H9 (cell line): Measurements from ENCODE around the gene FFAR3. TPM values are rescaled to one million over a fixed set of nuclear protein-coding genes. Genes with fewer than 3 reads are reported as not detected.

ENCODE experiments used
- DNase-seq: peaks from one replicate; pipeline ENCODE4 v3.0.0-alpha.2; 2017
- H2AFZ ChIP-seq: one replicate; pipeline ENCODE4 v1.6.1; 2013; ENCODE audit warnings: mild to moderate bottlenecking, low read length, control low read depth, moderate library complexity
- H2AK5ac ChIP-seq: 2 replicates; pipeline ENCODE4 v1.6.1; 2013; ENCODE audit warnings: low read length, control low read depth, mixed read lengths; ENCODE audit not compliant: insufficient read length
- H2BK120ac ChIP-seq: one replicate; pipeline ENCODE4 v1.6.1; 2013; ENCODE audit warnings: low read depth, mild to moderate bottlenecking, low read length, control low read depth, inconsistent platforms; ENCODE audit not compliant: poor library complexity, severe bottlenecking
- H2BK12ac ChIP-seq: 2 replicates; pipeline ENCODE4 v1.6.1; 2013; ENCODE audit warnings: low read length, control low read depth, mixed read lengths, low read depth; ENCODE audit not compliant: insufficient read length
- H2BK15ac ChIP-seq: 2 replicates; pipeline ENCODE4 v1.6.1; 2013; ENCODE audit warnings: low read depth, low read length, control low read depth
- H2BK20ac ChIP-seq: one replicate; pipeline ENCODE4 v1.6.1; 2013; ENCODE audit warnings: low read depth, mild to moderate bottlenecking, low read length, control low read depth, inconsistent platforms; ENCODE audit not compliant: poor library complexity, severe bottlenecking
- H2BK5ac ChIP-seq: 2 replicates; pipeline ENCODE4 v1.6.1; 2013; ENCODE audit warnings: low read length, control low read depth, mixed read lengths; ENCODE audit not compliant: insufficient read length
- H3K14ac ChIP-seq: 2 replicates; pipeline ENCODE4 v1.6.1; 2013; ENCODE audit warnings: low read length, control low read depth; ENCODE audit not compliant: insufficient read depth
- H3K18ac ChIP-seq: 2 replicates; pipeline ENCODE4 v1.6.1; 2013; ENCODE audit warnings: low read depth, mild to moderate bottlenecking, mixed read lengths, low read length, control low read depth; ENCODE audit not compliant: insufficient read length
- H3K23ac ChIP-seq: 2 replicates; pipeline ENCODE4 v1.6.1; 2013; ENCODE audit warnings: low read length, control low read depth, mixed read lengths, low read depth; ENCODE audit not compliant: insufficient read length
- H3K23me2 ChIP-seq: 2 replicates; pipeline ENCODE4 v1.6.1; 2013; ENCODE audit warnings: low read depth, mild to moderate bottlenecking, mixed read lengths, low read length, control low read depth; ENCODE audit not compliant: insufficient read length, poor library complexity, severe bottlenecking
- H3K27ac ChIP-seq: 2 replicates; pipeline ENCODE4 v1.5.1; 2013; ENCODE audit warnings: low read length, control low read depth, mixed read lengths, low read depth; ENCODE audit not compliant: insufficient read length
- H3K27me3 ChIP-seq: 2 replicates; pipeline ENCODE4 v1.6.1; 2013; ENCODE audit warnings: low read length, control low read depth, inconsistent platforms; ENCODE audit not compliant: insufficient read depth
- H3K4ac ChIP-seq: 2 replicates; pipeline ENCODE4 v1.6.1; 2013; ENCODE audit warnings: low read depth, mild to moderate bottlenecking, control low read depth, inconsistent platforms, low read length, moderate library complexity
- H3K4me1 ChIP-seq: 2 replicates; pipeline ENCODE4 v1.6.1; 2013; ENCODE audit warnings: low read length, control low read depth, inconsistent platforms; ENCODE audit not compliant: insufficient read depth
- H3K4me2 ChIP-seq: 2 replicates; pipeline ENCODE4 v1.6.1; 2013; ENCODE audit warnings: low read length, control low read depth, mixed read lengths; ENCODE audit not compliant: insufficient read length, insufficient read depth
- H3K56ac ChIP-seq: 2 replicates; pipeline ENCODE4 v1.6.1; 2013; ENCODE audit warnings: low read depth, mild to moderate bottlenecking, mixed read lengths, low read length, control low read depth; ENCODE audit not compliant: insufficient read length
- H3K79me1 ChIP-seq: 2 replicates; pipeline ENCODE4 v1.6.1; 2013; ENCODE audit warnings: low read depth, mild to moderate bottlenecking, moderate library complexity, low read length, control low read depth, inconsistent platforms; ENCODE audit not compliant: insufficient read depth, poor library complexity, severe bottlenecking
- H3K79me2 ChIP-seq: 2 replicates; pipeline ENCODE4 v1.6.1; 2013; ENCODE audit warnings: low read length, control low read depth, inconsistent platforms; ENCODE audit not compliant: insufficient read depth
- H3K9ac ChIP-seq: 2 replicates; pipeline ENCODE4 v1.6.1; 2013; ENCODE audit warnings: low read length, control low read depth, mixed read lengths; ENCODE audit not compliant: insufficient read length; ENCODE audit errors: extremely low read depth
- H3K9me3 ChIP-seq: one replicate; pipeline ENCODE4 v1.6.1; 2013; ENCODE audit warnings: low read depth, low read length, inconsistent platforms; ENCODE audit not compliant: control insufficient read depth
- H3T11ph ChIP-seq: one replicate; pipeline ENCODE4 v1.6.1; 2013; ENCODE audit warnings: mild to moderate bottlenecking, low read length, control low read depth, inconsistent platforms
- H4K20me1 ChIP-seq: one replicate; pipeline ENCODE4 v1.6.1; 2013; ENCODE audit not compliant: control insufficient read depth, insufficient read length, insufficient read depth
- H4K5ac ChIP-seq: 2 replicates; pipeline ENCODE4 v1.6.1; 2013; ENCODE audit warnings: low read depth, mild to moderate bottlenecking, mixed read lengths, low read length, control low read depth; ENCODE audit not compliant: insufficient read length
- H4K8ac ChIP-seq: replicated peaks from 2 replicates; pipeline ENCODE4 v1.6.1; 2013; ENCODE audit warnings: low read length, control low read depth, mixed read lengths, low read depth; ENCODE audit not compliant: insufficient read length
- H4K91ac ChIP-seq: 2 replicates; pipeline ENCODE4 v1.6.1; 2013; ENCODE audit warnings: low read depth, mild to moderate bottlenecking, moderate library complexity, mixed read lengths, low read length, control low read depth; ENCODE audit not compliant: insufficient read length
- H3K27ac Mint-ChIP-seq, 3 experiments: 2 replicates in 2 of 3; 3 replicates in 1 of 3; pipeline ENCODE4 v1.8.0; 2020 to 2021; ENCODE audit warnings: mixed read lengths in 3 of 3, mild to moderate bottlenecking in 1 of 3, moderate library complexity in 1 of 3
- H3K27me3 Mint-ChIP-seq: 2 replicates; pipeline ENCODE4 v1.8.0; 2021; ENCODE audit warnings: low read depth, mild to moderate bottlenecking, moderate library complexity, mixed read lengths
- H3K36me3 Mint-ChIP-seq, 3 experiments: 2 replicates in 2 of 3; 3 replicates in 1 of 3; pipeline ENCODE4 v1.8.0; 2020 to 2021; ENCODE audit warnings: low read depth in 3 of 3, mixed read lengths in 3 of 3; ENCODE audit not compliant: insufficient read depth in 1 of 3
- H3K4me1 Mint-ChIP-seq, 2 experiments: 2 replicates each; pipeline ENCODE4 v1.8.0; 2020; ENCODE audit warnings: mixed read lengths in 2 of 2
- H3K4me3 Mint-ChIP-seq, 2 experiments: 2 replicates in 1 of 2; 3 replicates in 1 of 2; pipeline ENCODE4 v1.8.0; 2020 to 2021; ENCODE audit warnings: mild to moderate bottlenecking in 2 of 2, mixed read lengths in 2 of 2, moderate library complexity in 1 of 2
- H3K9me3 Mint-ChIP-seq, 2 experiments: 2 replicates in 1 of 2; 3 replicates in 1 of 2; pipeline ENCODE4 v1.8.0; 2020; ENCODE audit warnings: mild to moderate bottlenecking in 2 of 2, mixed read lengths in 2 of 2, moderate library complexity in 1 of 2
- WGBS: extraction: QIAGEN DNeasy Blood & Tissue Kit; methylation state at CpG from one replicate; pipeline ENCODE4 v1.1.7; 2013; ENCODE audit warnings: missing lambda C conversion rate, low lambda C conversion rate, mixed read lengths; ENCODE audit not compliant: insufficient read length; ENCODE audit errors: extremely low coverage; 5-methylcytosine and 5-hydroxymethylcytosine counted together
- total RNA-seq: library from RNA; stranded (reverse); gene quantifications from 2 replicates; pipeline ENCODE4 v1.2.1, GENCODE V29; 2021
- TF ChIP-seq, protein P1 (sequence below): fragments of 200-600 bp; sonication (generic); conservative IDR thresholded peaks from 3 replicates; pipeline ENCODE4 v1.8.0; 2021; ENCODE audit warnings: antibody characterized with exemption, mild to moderate bottlenecking

FFAR3 gene
- total RNA-seq, 1 experiment from 2014 or later, result not detected

DNA sequence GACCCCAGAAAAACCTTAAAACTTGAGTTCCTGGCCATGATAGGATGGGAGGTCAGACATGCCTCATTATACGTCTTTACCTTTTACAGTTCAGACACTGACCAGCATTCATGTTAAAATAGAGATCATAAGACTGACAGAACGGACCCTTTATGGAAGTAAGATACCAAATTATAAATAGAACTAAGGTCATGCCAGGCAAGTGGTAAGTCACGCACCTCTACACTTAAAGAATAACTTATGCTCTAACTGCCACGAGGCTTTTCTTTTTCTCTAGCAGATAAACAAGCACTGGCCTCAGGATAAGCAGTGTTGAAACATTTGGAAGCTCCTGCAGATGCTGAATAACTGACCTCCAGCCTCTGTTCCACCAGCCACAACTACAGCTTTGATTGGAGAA is 41.0 kb downstream of the FFAR3 start:
- Histone ChIP-seq H3K27ac (no peak overlapping the region), H3K56ac (no peak overlapping the region), H3K9ac (no peak overlapping the region), H4K8ac (no peak overlapping the region), H2BK12ac (no peak overlapping the region), H2AFZ (no peak overlapping the region), H2BK120ac (no peak overlapping the region), H4K20me1 (no peaks in the 10 kb centered on the region), H4K5ac (no peak overlapping the region), H3K23me2 (no peaks in the 10 kb centered on the region), H3K79me2 (no peaks in the 10 kb centered on the region), H2BK15ac (no peak overlapping the region), H3K23ac (no peak overlapping the region), H3K9me3 (no peaks in the 10 kb centered on the region), H3K4ac (no peak overlapping the region), H4K91ac (no peak overlapping the region), H3K27me3 (no peaks in the 10 kb centered on the region), H3K18ac (no peak overlapping the region), H3K14ac (no peak overlapping the region), H3K4me2 (no peak overlapping the region), H3K4me1 (no peaks in the 10 kb centered on the region), H2BK20ac (no peak overlapping the region), H3T11ph (no peak overlapping the region), H2AK5ac (no peak overlapping the region), H3K79me1 (no peaks in the 10 kb centered on the region), H2BK5ac (no peak overlapping the region)
- peaks cover 2% of the 10 kb centered on the region; the same call in 1 of the 2 replicates for H3K27me3 Mint-ChIP-seq
- no peaks in the 10 kb centered on the region for H3K36me3 Mint-ChIP-seq
- no peak overlapping the region for H3K4me3 Mint-ChIP-seq
- no peaks in the 10 kb centered on the region for H3K4me1 Mint-ChIP-seq
- no CpG with 5 or more reads among the region's 4 CpGs for WGBS
- TF ChIP-seq, protein P1, sequence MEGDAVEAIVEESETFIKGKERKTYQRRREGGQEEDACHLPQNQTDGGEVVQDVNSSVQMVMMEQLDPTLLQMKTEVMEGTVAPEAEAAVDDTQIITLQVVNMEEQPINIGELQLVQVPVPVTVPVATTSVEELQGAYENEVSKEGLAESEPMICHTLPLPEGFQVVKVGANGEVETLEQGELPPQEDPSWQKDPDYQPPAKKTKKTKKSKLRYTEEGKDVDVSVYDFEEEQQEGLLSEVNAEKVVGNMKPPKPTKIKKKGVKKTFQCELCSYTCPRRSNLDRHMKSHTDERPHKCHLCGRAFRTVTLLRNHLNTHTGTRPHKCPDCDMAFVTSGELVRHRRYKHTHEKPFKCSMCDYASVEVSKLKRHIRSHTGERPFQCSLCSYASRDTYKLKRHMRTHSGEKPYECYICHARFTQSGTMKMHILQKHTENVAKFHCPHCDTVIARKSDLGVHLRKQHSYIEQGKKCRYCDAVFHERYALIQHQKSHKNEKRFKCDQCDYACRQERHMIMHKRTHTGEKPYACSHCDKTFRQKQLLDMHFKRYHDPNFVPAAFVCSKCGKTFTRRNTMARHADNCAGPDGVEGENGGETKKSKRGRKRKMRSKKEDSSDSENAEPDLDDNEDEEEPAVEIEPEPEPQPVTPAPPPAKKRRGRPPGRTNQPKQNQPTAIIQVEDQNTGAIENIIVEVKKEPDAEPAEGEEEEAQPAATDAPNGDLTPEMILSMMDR, result no peak
- no peak overlapping the region for H3K27ac Mint-ChIP-seq
- no peak for DNase-seq
- no peaks in the 10 kb centered on the region; a peak in 1 of 5 replicates for H3K9me3 Mint-ChIP-seq
